ENCODE data around the gene IDH2. TPM values are rescaled to one million over a fixed set of nuclear protein-coding genes. Genes with fewer than 3 reads are reported as not detected.
A peak's percentile ranks its signal among the peaks of the same experiment; 100 is the strongest.

Gene IDH2
- total and polyA plus RNA-seq, 4 donors, result 149 to 339 (median 298) TPM

GRCh38 chr15:90099868-90100831 lies 2.1 kb downstream of the IDH2 start:
- H3K9ac ChIP-seq (ENCODE audit: low read depth in 1 of 2, low read length in 2 of 2), result no peak overlapping the region
- no peaks in the 10 kb centered on the region for H3K27me3 ChIP-seq (ENCODE audit: control insufficient read depth in 4 of 4, insufficient read depth in 4 of 4, low read length in 3 of 4)
- H3K27ac ChIP-seq (ENCODE audit: low read depth in 1 of 2, low read length in 2 of 2), result peak overlapping the region; percentile 96 to 98
- H3K9me3 ChIP-seq (ENCODE audit: control insufficient read depth in 4 of 4, low read length in 3 of 4), result no peaks in the 10 kb centered on the region
- H3K4me1 ChIP-seq (ENCODE audit: control insufficient read depth in 4 of 4, insufficient read depth in 4 of 4, low read length in 3 of 4), result peaks cover 20 to 67% (median 34%) of the 10 kb centered on the region in 4 donors
- peak overlapping the region in 2 of 3 donors; percentile 20 to 90 for H3K4me3 ChIP-seq (ENCODE audit: low read depth in 1 of 3, low read length in 3 of 3)
- H3K36me3 ChIP-seq (ENCODE audit: control insufficient read depth in 4 of 4, insufficient read depth in 3 of 4, low read depth in 1 of 4, low read length in 3 of 4), result no peaks in the 10 kb centered on the region
- WGBS, result 59% methylated on average over 11 of the region's 11 CpGs
- no peak for DNase-seq (ENCODE audit: low spot score)
- peak; percentile 31 to 36 for TF ChIP-seq HNF4A (conservative IDR thresholded peaks at IDR 0.05)
- no peak for TF ChIP-seq RXRA (IDR thresholded peaks at IDR 0.05)
- TF ChIP-seq GABPA (IDR thresholded peaks at IDR 0.05 in 1 of 2, conservative IDR thresholded peaks at IDR 0.05 in 1 of 2), result no peak
- TF ChIP-seq CTCF (IDR thresholded peaks at IDR 0.05; ENCODE audit: low read depth, low read length, missing input control), result no peak
- peak; percentile 8 for TF ChIP-seq SP1 (IDR thresholded peaks at IDR 0.05)

- DNase-seq (ENCODE audit: low spot score), result no peak
- TF ChIP-seq HNF4A (conservative IDR thresholded peaks at IDR 0.05) (no peak), YY1 (IDR thresholded peaks at IDR 0.05) (no peak), RAD21 (IDR thresholded peaks at IDR 0.05) (no peak), REST (IDR thresholded peaks at IDR 0.05) (no peak), RXRA (IDR thresholded peaks at IDR 0.05) (no peak)
- Histone ChIP-seq H3K27ac (ENCODE audit: low read depth in 1 of 2, low read length in 2 of 2) (peak overlapping the region; percentile 83 to 96), H3K4me1 (ENCODE audit: control insufficient read depth in 4 of 4, insufficient read depth in 4 of 4, low read length in 3 of 4) (peaks cover 20 to 62% (median 31%) of the 10 kb centered on the region in 4 donors), H3K9me3 (ENCODE audit: control insufficient read depth in 4 of 4, low read length in 3 of 4) (no peaks in the 10 kb centered on the region), H3K4me3 (ENCODE audit: low read depth in 1 of 3, low read length in 3 of 3) (no peak overlapping the region), H3K27me3 (ENCODE audit: control insufficient read depth in 4 of 4, insufficient read depth in 4 of 4, low read length in 3 of 4) (no peaks in the 10 kb centered on the region), H3K9ac (ENCODE audit: low read depth in 1 of 2, low read length in 2 of 2) (peak overlapping the region in 1 of 2 donors; percentile 66), H3K36me3 (ENCODE audit: control insufficient read depth in 4 of 4, insufficient read depth in 3 of 4, low read depth in 1 of 4, low read length in 3 of 4) (no peaks in the 10 kb centered on the region)
- whole genome bisulfite sequencing, result 88% methylated on average over 10 of the region's 10 CpGs
Observed at GRCh38 chr15:90099072-90099867, 3.0 kb downstream of the IDH2 start.

Measured in liver (tissue), 9 donors.